ENCODE measurements around the gene TMEM131.

- TF ChIP-seq MAX (IDR thresholded peaks at IDR 0.05; ENCODE audit: low read depth, low read length) (no peak), POLR2A (IDR thresholded peaks at IDR 0.05; ENCODE audit: extremely low read depth, insufficient read length) (no peak), CTCF (IDR thresholded peaks at IDR 0.05; ENCODE audit: low read depth, low read length) (no peak)
Measured at GRCh38 chr2:97724073-97724410, 271.7 kb downstream of the TMEM131 start.

Data from NB4 (cell line).